ENCODE measurements around the gene PRR7. TPM values are rescaled to one million over a fixed set of nuclear protein-coding genes. Genes with fewer than 3 reads are reported as not detected.

PRR7 gene
- total and polyA plus RNA-seq, 2 of the 13 experiments (the other 11 are each of a cell fraction or from before 2014, with no cell fraction given), result 4.8 to 5.0 TPM

DNA sequence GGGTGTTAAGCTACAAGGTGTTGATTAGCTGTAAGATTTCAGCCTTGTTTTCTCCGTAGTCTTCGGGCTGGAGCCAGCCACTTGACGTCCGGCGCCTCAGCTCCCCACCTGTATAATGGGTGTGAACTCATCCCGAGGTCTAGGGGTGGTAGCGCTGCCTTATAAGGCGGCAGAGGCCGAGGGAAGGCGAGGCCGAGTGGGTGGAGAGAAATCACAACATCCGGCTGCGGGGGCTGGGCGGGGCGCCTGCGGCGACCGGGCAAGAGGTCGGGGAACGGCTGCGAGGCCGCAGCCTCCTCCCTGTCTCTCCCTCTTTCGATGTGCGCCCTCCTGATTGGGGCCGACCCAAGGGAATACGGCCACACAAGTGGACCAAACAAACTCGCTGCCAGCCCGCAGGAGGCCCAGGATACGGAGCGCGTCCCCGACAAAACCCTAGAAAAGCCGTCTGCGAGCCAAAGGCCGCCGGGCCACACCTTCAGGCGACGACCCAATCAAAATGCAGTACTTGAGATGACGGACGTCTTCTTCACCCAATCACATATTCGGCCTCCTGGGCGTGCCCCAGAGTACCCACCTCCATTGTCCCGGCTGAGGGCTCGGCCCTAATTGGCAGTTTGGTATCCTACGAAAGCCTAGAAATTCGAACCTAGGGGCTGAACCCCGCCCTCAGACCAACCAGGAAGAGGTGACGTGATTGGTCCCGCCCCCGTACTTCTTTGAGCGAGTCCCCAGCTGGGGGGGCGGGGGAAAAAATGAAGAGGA is 20.6 kb upstream of the PRR7 start (continued):
- TF ChIP-seq JUND (CRISPR knock-in tag; IDR thresholded peaks at IDR 0.05), result no peak
- TF ChIP-seq ZFP62 (CRISPR knock-in tag; IDR thresholded peaks at IDR 0.05), result no peak
- TF ChIP-seq NFE2L1 (CRISPR knock-in tag; IDR thresholded peaks at IDR 0.05; ENCODE audit: borderline replicate concordance), result no peak
- TF ChIP-seq EED (CRISPR knock-in tag; IDR thresholded peaks at IDR 0.05), result no peak
- TF ChIP-seq ZFX (CRISPR knock-in tag; IDR thresholded peaks at IDR 0.05; ENCODE audit: low read depth), result peak; percentile 89
- TF ChIP-seq ZNF318 (CRISPR knock-in tag; IDR thresholded peaks at IDR 0.05), result no peak
- peak; percentile 89; the same call in 1 of the 2 replicates for TF ChIP-seq ZNF30 (CRISPR knock-in tag; IDR thresholded peaks at IDR 0.05)
- TF ChIP-seq POLR2AphosphoS5 (IDR thresholded peaks at IDR 0.05; ENCODE audit: low read depth, low read length), result peak; percentile 66
- 0 out of 2 replicates have a peak, but pooled peaks have one; percentile 50 for TF ChIP-seq DR1 (CRISPR knock-in tag; IDR thresholded peaks at IDR 0.05)
- no peak for TF ChIP-seq ZNF160 (CRISPR knock-in tag; IDR thresholded peaks at IDR 0.05)
- no peak for TF ChIP-seq ZNF589 (CRISPR knock-in tag; conservative IDR thresholded peaks at IDR 0.05)
- TF ChIP-seq ZNF282 (IDR thresholded peaks at IDR 0.05; ENCODE audit: partially characterized antibody), result no peak
- TF ChIP-seq DDIT3 (CRISPR knock-in tag; IDR thresholded peaks at IDR 0.05), result no peak
- TF ChIP-seq HNF4G (IDR thresholded peaks at IDR 0.05; ENCODE audit: borderline replicate concordance, low read depth, low read length), result no peak
- no peak for TF ChIP-seq HNF4G (CRISPR knock-in tag; IDR thresholded peaks at IDR 0.05; ENCODE audit: borderline replicate concordance, low read depth)
- TF ChIP-seq ZNF431 (CRISPR knock-in tag; IDR thresholded peaks at IDR 0.05; ENCODE audit: borderline replicate concordance, low read depth), result no peak
- peak; percentile 85; the same call in 1 of the 2 replicates for TF ChIP-seq MAZ (IDR thresholded peaks at IDR 0.05; ENCODE audit: borderline replicate concordance, low read depth, low read length)
- TF ChIP-seq MAZ (CRISPR knock-in tag; IDR thresholded peaks at IDR 0.05; ENCODE audit: low read depth), result no peak
- TF ChIP-seq, protein P1, sequence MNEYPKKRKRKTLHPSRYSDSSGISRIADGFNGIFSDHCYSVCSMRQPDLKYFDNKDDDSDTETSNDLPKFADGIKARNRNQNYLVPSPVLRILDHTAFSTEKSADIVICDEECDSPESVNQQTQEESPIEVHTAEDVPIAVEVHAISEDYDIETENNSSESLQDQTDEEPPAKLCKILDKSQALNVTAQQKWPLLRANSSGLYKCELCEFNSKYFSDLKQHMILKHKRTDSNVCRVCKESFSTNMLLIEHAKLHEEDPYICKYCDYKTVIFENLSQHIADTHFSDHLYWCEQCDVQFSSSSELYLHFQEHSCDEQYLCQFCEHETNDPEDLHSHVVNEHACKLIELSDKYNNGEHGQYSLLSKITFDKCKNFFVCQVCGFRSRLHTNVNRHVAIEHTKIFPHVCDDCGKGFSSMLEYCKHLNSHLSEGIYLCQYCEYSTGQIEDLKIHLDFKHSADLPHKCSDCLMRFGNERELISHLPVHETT (CRISPR knock-in tag; conservative IDR thresholded peaks at IDR 0.05), result no peak
- TF ChIP-seq KMT2B (CRISPR knock-in tag; IDR thresholded peaks at IDR 0.05), result no peak; the same call in 1 of the 2 replicates
- no peak for TF ChIP-seq ZNF460 (CRISPR knock-in tag; IDR thresholded peaks at IDR 0.05; ENCODE audit: borderline replicate concordance)

All from HepG2 (cell line).